Fibroblast of lung (primary cell): ENCODE measurements around the gene ZNF620. TPM values are rescaled to one million over a fixed set of nuclear protein-coding genes. Genes with fewer than 3 reads are reported as not detected.

Experiments used
- DNase-seq, 2 donors: peaks; one replicate each; pipeline versions ENCODE4 v3.0.0 to v3.0.0-alpha.2; 2010; ENCODE audit warnings: low read depth in 2 of 2
- H2AFZ ChIP-seq: 2 replicates; pipeline ENCODE4 v1.5.1; 2012; ENCODE audit warnings: low read length, control low read depth, inconsistent platforms
- H3K27ac ChIP-seq: 2 replicates; pipeline ENCODE4 v1.5.1; 2011; ENCODE audit warnings: low read length, control low read depth; ENCODE audit not compliant: insufficient read depth
- H3K27me3 ChIP-seq: 2 replicates; pipeline ENCODE4 v1.5.1; 2011; ENCODE audit warnings: mild to moderate bottlenecking, low read length; ENCODE audit not compliant: control insufficient read depth, insufficient read depth
- H3K36me3 ChIP-seq: 2 replicates; pipeline ENCODE4 v1.5.1; 2011; ENCODE audit warnings: low read length; ENCODE audit not compliant: control insufficient read depth, insufficient read depth
- H3K4me1 ChIP-seq: 2 replicates; pipeline ENCODE4 v1.5.1; 2011; ENCODE audit warnings: low read length; ENCODE audit not compliant: control insufficient read depth, insufficient read depth; ENCODE audit errors: extremely low read depth
- H3K4me2 ChIP-seq: 2 replicates; pipeline ENCODE4 v1.5.1; 2011; ENCODE audit warnings: low read length, control low read depth; ENCODE audit not compliant: insufficient read depth; ENCODE audit errors: extremely low read depth
- H3K4me3 ChIP-seq, 4 experiments: fragments of 200-600 bp in 1 of 4; sonication (generic) in 1 of 4; replicated peaks in 1 of 4; 2 replicates each; pipeline ENCODE4 v1.5.1; 2011 to 2016; ENCODE audit warnings: low read length in 4 of 4, low read depth in 3 of 4, mild to moderate bottlenecking in 3 of 4, control low read depth in 2 of 4, inconsistent platforms in 1 of 4, mixed read lengths in 1 of 4; ENCODE audit not compliant: insufficient read depth in 1 of 4; ENCODE audit errors: control extremely low read depth in 1 of 4
- H3K79me2 ChIP-seq: 2 replicates; pipeline ENCODE4 v1.5.1; 2012; ENCODE audit warnings: mild to moderate bottlenecking, low read length, inconsistent platforms; ENCODE audit not compliant: control insufficient read depth, insufficient read depth
- H3K9ac ChIP-seq: 2 replicates; pipeline ENCODE4 v1.5.1; 2011; ENCODE audit warnings: mild to moderate bottlenecking, low read length, control low read depth; ENCODE audit not compliant: insufficient read depth
- H3K9me3 ChIP-seq: 2 replicates; pipeline ENCODE4 v1.5.1; 2012; ENCODE audit warnings: low read depth, low read length; ENCODE audit not compliant: control insufficient read depth, insufficient read depth
- H4K20me1 ChIP-seq: 2 replicates; pipeline ENCODE4 v1.5.1; 2011; ENCODE audit warnings: low read length; ENCODE audit not compliant: control insufficient read depth, insufficient read depth; ENCODE audit errors: extremely low read depth
- CTCF ChIP-seq, 2 donors: IDR thresholded peaks in 1 of 2; conservative IDR thresholded peaks in 1 of 2; 1 replicate in 1 of 2; 2 replicates in 1 of 2; pipeline ENCODE4 v1.5.1; 2011 to 2012; ENCODE audit warnings: low read length in 2 of 2, control low read depth in 1 of 2, inconsistent platforms in 1 of 2, low read depth in 1 of 2, mild to moderate bottlenecking in 1 of 2
- EZH2 ChIP-seq: IDR thresholded peaks from 2 replicates; pipeline ENCODE4 v1.5.1; 2012; ENCODE audit warnings: low read length, control low read depth, mild to moderate bottlenecking; ENCODE audit errors: missing control alignments
- polyA plus RNA-seq, 2 donors: library from polyadenylated mRNA; depleted of rRNA in 1 of 2; stranded (reverse) in 1 of 2; unstranded in 1 of 2; fragments of >200 nt; gene quantifications; 2 replicates each; pipeline ENCODE4 v1.2.1, GENCODE V29; 2011 to 2012; ENCODE audit warnings: missing spikeins in 1 of 2
- total RNA-seq: library from RNA; depleted of rRNA; stranded (reverse); fragments of >200 nt; gene quantifications from 2 replicates; pipeline ENCODE4 v1.2.1, GENCODE V29; 2014

Gene ZNF620
- total and polyA plus RNA-seq, 2 donors (not counting 1 experiment from before 2014, with no cell fraction given): 0.51 to 1.5 TPM

- no peaks in the 10 kb centered on the region for H3K79me2 ChIP-seq
- no peak for TF ChIP-seq CTCF (conservative IDR thresholded peaks at IDR 0.05 in 1 of 2, IDR thresholded peaks at IDR 0.05 in 1 of 2; ENCODE audit: low read depth in 1 of 2, low read length in 2 of 2)
- no peak for TF ChIP-seq EZH2
Observed at GRCh38 chr3:40477666-40478065, 28.2 kb upstream of the ZNF620 start.

GRCh38 chr3:40487172-40487571 lies 18.7 kb upstream of the ZNF620 start:
- no peaks in the 10 kb centered on the region for H3K4me1 ChIP-seq
- peaks cover 5% of the 10 kb centered on the region for H3K36me3 ChIP-seq
- H3K4me2 ChIP-seq: no peak overlapping the region
- H3K9me3 ChIP-seq: no peaks in the 10 kb centered on the region
- H3K27me3 ChIP-seq: no peaks in the 10 kb centered on the region
- H3K27ac ChIP-seq: no peak overlapping the region
- H4K20me1 ChIP-seq: no peaks in the 10 kb centered on the region
- no peak for DNase-seq
- H3K9ac ChIP-seq: no peak overlapping the region
- TF ChIP-seq CTCF (conservative IDR thresholded peaks at IDR 0.05 in 1 of 2, IDR thresholded peaks at IDR 0.05 in 1 of 2; ENCODE audit: low read depth in 1 of 2, low read length in 2 of 2) (no peak), EZH2 (no peak)
- H2AFZ ChIP-seq: no peak overlapping the region
- no peak overlapping the region for H3K4me3 ChIP-seq
- no peaks in the 10 kb centered on the region for H3K79me2 ChIP-seq

More at GRCh38 chr3:40477666-40478065, 28.2 kb upstream of the ZNF620 start:
- no peak overlapping the region for H3K9ac ChIP-seq
- no peaks in the 10 kb centered on the region for H3K9me3 ChIP-seq
- H3K27ac ChIP-seq: no peak overlapping the region
- no peaks in the 10 kb centered on the region for H3K36me3 ChIP-seq
- H3K4me1 ChIP-seq: peaks cover 2% of the 10 kb centered on the region
- peak overlapping the region; percentile 96 for H3K4me2 ChIP-seq
- no peaks in the 10 kb centered on the region for H4K20me1 ChIP-seq
- no peaks in the 10 kb centered on the region for H3K27me3 ChIP-seq
- H2AFZ ChIP-seq: peak overlapping the region; percentile 84
- peak overlapping the region; percentile 65 to 90 (median 71) for H3K4me3 ChIP-seq
- no peak for DNase-seq

GRCh38 chr3:40490916-40491315 lies 14.9 kb upstream of the ZNF620 start:
- Histone ChIP-seq H3K9me3 (no peaks in the 10 kb centered on the region), H3K27me3 (no peaks in the 10 kb centered on the region), H4K20me1 (no peaks in the 10 kb centered on the region), H3K4me1 (no peaks in the 10 kb centered on the region), H2AFZ (no peak overlapping the region), H3K9ac (no peak overlapping the region), H3K36me3 (peaks cover 5% of the 10 kb centered on the region), H3K4me2 (no peak overlapping the region), H3K4me3 (no peak overlapping the region), H3K79me2 (no peaks in the 10 kb centered on the region), H3K27ac (no peak overlapping the region)
- DNase-seq: peak; percentile 10 to 25
- no peak for TF ChIP-seq EZH2
- no peak for TF ChIP-seq CTCF (conservative IDR thresholded peaks at IDR 0.05 in 1 of 2, IDR thresholded peaks at IDR 0.05 in 1 of 2; ENCODE audit: low read depth in 1 of 2, low read length in 2 of 2)
